ENCODE measurements around the gene GET4.
"Not testable (repeated sequence)": the region's sequence is repeated elsewhere in the genome, so short reads cannot be mapped to it uniquely, and the experiment has no call there.

- TF ChIP-seq, protein P1, sequence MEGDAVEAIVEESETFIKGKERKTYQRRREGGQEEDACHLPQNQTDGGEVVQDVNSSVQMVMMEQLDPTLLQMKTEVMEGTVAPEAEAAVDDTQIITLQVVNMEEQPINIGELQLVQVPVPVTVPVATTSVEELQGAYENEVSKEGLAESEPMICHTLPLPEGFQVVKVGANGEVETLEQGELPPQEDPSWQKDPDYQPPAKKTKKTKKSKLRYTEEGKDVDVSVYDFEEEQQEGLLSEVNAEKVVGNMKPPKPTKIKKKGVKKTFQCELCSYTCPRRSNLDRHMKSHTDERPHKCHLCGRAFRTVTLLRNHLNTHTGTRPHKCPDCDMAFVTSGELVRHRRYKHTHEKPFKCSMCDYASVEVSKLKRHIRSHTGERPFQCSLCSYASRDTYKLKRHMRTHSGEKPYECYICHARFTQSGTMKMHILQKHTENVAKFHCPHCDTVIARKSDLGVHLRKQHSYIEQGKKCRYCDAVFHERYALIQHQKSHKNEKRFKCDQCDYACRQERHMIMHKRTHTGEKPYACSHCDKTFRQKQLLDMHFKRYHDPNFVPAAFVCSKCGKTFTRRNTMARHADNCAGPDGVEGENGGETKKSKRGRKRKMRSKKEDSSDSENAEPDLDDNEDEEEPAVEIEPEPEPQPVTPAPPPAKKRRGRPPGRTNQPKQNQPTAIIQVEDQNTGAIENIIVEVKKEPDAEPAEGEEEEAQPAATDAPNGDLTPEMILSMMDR (IDR thresholded peaks at IDR 0.05) = not testable (repeated sequence)
- not testable (repeated sequence) for TF ChIP-seq POLR2A (IDR thresholded peaks at IDR 0.05)
These were observed 3.7 kb upstream of the GET4 start for GRCh38 chr7:872685-873084.
